Sigmoid colon (tissue), 4 donors: ENCODE measurements around the gene GRIN2A.

Source experiments
- EP300 ChIP-seq, 4 donors: sonication (generic); formaldehyde crosslinking; IDR thresholded peaks; one replicate each; pipeline ENCODE4 v1.6.1; 2017; ENCODE audit warnings: antibody characterized with exemption in 4 of 4
- POLR2A ChIP-seq, 2 donors: fragments of 450-650 bp; IDR thresholded peaks; one replicate each; pipeline ENCODE4 v1.6.1; 2016; ENCODE audit warnings: antibody characterized with exemption in 2 of 2, mild to moderate bottlenecking in 2 of 2, moderate library complexity in 2 of 2
- POLR2AphosphoS5 ChIP-seq, 4 donors: sonication (generic); formaldehyde crosslinking; IDR thresholded peaks; one replicate each; pipeline ENCODE4 v1.6.1; 2017; ENCODE audit warnings: antibody characterized with exemption in 4 of 4
- TF ChIP-seq, protein P1 (sequence below), 4 experiments: fragments of 450-650 bp in 3 of 4; fragments of 200-600 bp in 1 of 4; IDR thresholded peaks; one replicate each; pipeline ENCODE4 v1.5.1; 2016 to 2019; ENCODE audit warnings: antibody characterized with exemption in 4 of 4, mild to moderate bottlenecking in 3 of 4, moderate library complexity in 2 of 4

DNA sequence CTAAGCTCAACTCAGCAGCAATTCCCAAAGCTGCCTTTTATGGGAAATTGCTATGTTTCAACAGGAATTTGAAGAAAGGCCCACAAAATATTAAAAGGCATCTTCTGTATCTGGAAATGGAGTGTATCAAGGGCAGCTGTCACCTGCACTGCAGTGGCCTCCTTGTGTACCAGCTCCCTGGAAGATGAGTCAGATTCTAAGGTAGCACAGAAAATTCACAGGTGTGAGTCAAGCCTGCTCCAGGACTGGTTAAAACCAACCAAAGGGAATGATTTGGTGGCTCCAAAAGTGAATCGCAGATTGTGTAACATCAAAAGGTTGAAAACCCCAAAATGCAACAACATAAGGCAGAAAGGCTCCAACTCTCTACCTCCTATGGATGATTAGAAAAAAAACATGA, 296.4 kb downstream of the GRIN2A start:
- TF ChIP-seq EP300 (IDR thresholded peaks at IDR 0.05) (no peak), POLR2A (IDR thresholded peaks at IDR 0.05) (no peak), POLR2AphosphoS5 (IDR thresholded peaks at IDR 0.05) (no peak)
- TF ChIP-seq, protein P1, sequence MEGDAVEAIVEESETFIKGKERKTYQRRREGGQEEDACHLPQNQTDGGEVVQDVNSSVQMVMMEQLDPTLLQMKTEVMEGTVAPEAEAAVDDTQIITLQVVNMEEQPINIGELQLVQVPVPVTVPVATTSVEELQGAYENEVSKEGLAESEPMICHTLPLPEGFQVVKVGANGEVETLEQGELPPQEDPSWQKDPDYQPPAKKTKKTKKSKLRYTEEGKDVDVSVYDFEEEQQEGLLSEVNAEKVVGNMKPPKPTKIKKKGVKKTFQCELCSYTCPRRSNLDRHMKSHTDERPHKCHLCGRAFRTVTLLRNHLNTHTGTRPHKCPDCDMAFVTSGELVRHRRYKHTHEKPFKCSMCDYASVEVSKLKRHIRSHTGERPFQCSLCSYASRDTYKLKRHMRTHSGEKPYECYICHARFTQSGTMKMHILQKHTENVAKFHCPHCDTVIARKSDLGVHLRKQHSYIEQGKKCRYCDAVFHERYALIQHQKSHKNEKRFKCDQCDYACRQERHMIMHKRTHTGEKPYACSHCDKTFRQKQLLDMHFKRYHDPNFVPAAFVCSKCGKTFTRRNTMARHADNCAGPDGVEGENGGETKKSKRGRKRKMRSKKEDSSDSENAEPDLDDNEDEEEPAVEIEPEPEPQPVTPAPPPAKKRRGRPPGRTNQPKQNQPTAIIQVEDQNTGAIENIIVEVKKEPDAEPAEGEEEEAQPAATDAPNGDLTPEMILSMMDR (IDR thresholded peaks at IDR 0.05): no peak
